ENCODE data around the gene TBC1D21.

The TBC1D21 gene

GRCh38 chr15:73873456-73873855, at the start of gene TBC1D21:
Gene TBC1D21, plus strand, starts transcription at chr15:73873564. Its CDS starts 146 bp downstream, at chr15:73873710.
- DNase-seq (ENCODE audit: low spot score) = no peak

DNA sequence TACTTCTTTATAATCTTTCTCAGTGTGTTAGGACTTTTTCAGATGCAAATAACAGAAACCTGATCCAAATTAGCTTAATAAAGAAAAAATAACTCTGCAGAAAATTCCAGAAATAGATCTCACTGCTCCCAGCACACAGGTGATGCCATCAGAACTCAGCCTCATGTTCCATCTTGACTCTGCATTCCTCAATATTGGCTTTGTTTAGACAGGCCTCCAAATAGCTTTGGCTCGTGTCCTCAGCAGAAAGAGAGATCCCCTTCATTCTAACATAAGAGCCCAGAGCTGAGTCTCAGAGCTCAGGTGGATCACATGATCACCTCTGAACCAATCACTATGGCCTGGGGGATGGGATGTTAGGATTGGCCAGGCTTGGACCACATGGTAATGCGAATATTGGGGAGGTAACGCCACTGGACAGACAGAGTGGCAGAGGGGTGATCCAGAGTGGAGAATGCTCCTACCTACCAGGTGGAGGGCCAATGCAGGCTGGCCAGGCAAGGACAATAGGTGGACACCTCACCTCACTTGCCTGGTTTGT, 46.6 kb upstream of the TBC1D21 start:
- DNase-seq (ENCODE audit: low spot score) = no peak

DNA sequence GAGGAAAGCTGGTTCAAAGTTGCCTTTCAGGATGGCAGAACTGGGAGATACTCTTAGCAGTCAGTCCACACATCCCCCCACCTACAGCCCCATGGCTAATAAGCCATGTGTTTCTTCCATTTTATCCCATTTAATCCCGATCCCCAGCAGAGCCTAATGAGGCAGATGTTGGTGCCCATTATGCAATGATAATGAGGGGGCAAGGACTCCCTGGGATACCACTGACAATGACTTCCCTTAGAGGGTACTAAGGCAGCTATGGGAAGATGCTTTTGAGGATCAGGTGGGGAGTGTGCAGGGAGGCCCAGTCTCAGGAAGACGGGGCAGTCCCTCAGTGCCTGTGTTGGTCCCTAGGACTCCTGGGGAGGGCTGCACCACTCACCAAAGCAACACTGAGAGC, 43.8 kb upstream of the TBC1D21 start:
- DNase-seq (ENCODE audit: low spot score) = no peak

DNA sequence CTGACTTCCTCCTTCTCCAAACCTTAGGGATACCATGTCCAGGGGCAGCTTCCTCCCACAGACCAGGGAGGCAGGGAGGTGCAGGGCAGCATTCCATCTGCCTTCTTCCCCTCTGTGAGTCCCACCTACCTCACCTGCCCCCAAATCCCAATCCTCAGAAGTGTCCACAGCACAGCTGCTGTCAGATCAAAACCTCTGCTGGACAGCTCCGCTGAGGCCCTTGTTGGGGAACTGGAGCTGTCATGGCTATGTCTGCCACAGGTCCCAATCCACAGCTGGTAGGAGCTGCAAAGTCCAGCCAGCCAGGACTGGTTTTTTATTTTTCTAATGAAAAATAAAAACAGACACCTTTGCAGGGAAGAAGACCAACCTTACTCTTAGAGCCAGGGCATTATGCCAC, 40.7 kb upstream of the TBC1D21 start:
- no peak for DNase-seq (ENCODE audit: low spot score)

- DNase-seq (ENCODE audit: low spot score) = no peak
Measured at GRCh38 chr15:73836845-73837244, 36.5 kb upstream of the TBC1D21 start.

- no peak for DNase-seq (ENCODE audit: low spot score)
Measured at GRCh38 chr15:73838831-73839426, 34.4 kb upstream of the TBC1D21 start.

DNA sequence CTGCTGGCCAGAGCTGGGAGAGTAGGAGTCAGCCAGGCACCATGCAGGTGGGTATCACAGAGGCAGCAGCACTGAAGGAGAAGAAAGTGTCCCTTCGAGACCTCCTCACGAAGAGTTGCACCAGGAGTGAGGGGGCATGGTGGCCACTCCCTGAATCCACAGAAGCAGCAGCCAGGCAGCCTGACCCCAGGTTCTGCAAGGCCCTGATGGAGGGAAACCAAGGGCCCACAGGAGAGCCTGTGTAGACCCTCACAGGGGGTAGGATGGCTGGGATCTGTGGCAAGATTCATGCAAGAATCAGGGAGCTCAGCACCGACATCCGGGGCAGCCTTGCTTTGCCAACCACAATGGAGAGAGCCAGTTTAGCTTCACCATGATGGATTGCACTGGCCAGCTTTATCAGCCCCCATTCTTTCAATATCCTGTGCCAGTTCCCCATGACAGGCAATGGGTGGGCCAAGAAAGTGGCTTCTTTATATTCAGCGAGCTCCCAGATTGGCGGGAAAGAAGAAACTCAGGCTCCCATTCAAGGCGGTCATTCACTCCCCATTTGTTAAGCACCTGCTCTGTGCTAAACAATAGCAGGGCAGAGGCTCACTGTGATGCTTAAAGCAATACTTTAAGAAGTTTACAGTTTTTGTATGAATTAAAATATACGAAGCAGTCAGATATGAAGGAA, 33.5 kb upstream of the TBC1D21 start:
- no peak for DNase-seq (ENCODE audit: low spot score)

- no peak for DNase-seq (ENCODE audit: low spot score)
Measured at GRCh38 chr15:73840771-73841170, 32.6 kb upstream of the TBC1D21 start.

- peak; percentile 55 for DNase-seq (ENCODE audit: low spot score)
Measured at GRCh38 chr15:73841756-73842725, 31.3 kb upstream of the TBC1D21 start.

DNA sequence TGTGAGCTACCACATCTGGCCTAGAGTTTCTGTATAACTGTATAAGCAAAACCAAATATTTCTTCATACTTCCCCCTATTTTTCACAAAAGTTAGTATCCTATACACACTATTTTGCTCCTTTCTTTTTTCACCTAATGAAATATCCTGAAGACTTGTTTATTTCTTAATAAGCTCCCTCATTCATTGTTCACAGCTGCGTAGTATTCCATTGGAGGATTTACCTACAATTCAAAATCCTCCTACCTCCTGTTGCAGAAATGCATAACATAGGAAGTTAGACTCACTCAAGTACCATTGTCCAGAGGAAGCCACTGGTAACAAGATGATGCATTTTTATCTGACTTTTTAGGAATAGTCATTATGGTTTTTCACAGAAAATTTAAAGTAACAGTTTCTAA, 29.6 kb upstream of the TBC1D21 start:
- no peak for DNase-seq (ENCODE audit: low spot score)

- DNase-seq (ENCODE audit: low spot score) = no peak
Measured at GRCh38 chr15:73844356-73844755, 29.0 kb upstream of the TBC1D21 start.

DNA sequence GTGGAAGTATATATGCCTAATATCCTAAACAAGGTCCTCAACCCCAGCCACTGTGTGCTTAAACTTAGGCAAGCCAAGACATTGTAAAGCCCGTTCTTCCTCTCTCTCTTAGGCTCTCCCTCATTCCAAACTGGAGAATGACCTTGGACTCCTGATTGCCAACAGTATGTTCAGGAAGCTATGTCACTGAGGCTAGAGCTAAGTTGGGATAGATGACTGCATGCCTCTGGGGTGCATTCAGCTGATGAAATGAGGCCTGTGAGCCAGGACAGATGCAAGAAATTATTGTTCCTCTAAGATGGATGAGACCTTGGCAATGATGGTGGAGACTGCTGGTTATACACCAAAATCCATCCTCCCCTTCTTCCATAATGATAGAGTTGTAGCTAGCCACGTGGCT, 27.9 kb upstream of the TBC1D21 start:
- no peak for DNase-seq (ENCODE audit: low spot score)

DNA sequence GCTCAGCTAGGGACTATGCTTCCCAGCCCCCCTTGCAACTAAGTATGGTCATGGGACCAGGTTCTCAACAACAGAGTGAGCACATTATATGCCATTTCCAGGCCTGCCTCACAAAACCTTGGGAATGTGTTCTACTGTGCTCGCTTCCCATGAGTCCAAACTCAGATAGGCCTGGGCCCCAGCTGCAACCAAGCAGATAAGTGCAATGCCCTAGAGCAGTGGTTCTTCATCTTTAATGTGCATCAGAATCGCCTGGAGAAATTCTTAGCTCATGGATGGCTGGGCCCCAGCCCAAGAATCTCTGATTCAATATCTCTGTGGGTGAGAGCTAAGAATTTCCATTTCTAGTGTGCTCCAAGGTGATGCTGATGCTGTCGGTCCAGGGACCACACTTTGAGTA, 27.5 kb upstream of the TBC1D21 start:
- no peak for DNase-seq (ENCODE audit: low spot score)

DNA sequence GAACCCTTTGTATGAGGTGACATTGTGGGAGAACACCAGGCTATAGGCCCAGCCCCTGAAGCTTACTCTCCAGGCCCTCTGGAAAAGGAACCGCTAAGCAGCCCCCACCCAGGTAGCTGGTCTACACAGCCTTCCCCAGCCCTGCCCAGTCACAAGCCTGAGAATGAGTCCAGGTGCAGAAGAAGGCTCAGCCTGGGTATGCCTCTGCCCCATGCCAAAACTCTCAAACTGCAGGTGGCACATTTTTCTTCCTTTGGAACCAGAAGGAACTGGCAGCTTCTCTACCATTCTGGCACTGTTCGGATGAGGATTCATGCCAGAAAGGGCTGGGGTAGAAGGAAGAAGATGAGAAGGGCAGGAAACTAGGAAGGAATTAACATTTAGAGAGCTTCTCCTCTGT, 23.7 kb upstream of the TBC1D21 start:
- DNase-seq (ENCODE audit: low spot score) = no peak

- DNase-seq (ENCODE audit: low spot score) = no peak
Measured at GRCh38 chr15:73850228-73850627, 23.1 kb upstream of the TBC1D21 start.

GRCh38 chr15:73851689-73852088, 21.7 kb upstream of the TBC1D21 start:
- peak; percentile 67 for DNase-seq (ENCODE audit: low spot score)

DNA sequence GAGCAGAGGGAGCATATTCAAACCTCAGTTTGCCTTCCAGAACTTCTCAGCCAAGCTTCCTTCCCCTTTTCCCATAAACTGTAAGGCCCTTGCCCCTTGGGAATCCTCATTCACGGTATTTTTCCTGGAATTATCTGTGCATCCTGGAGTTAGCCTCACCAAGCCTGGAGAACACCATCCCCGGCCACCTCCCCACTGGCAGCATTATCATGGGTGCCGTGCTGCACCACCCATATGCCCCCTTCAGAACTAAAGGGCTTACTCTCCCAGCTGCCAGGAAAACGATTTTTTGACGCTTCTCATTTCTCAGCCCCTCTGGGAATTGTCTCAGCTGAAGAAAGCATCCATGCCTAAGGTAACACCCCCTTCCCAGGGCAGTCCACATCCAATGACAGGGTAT, 20.9 kb upstream of the TBC1D21 start:
- peak; percentile 30 for DNase-seq (ENCODE audit: low spot score)

GRCh38 chr15:73854265-73854664, 19.1 kb upstream of the TBC1D21 start:
- DNase-seq (ENCODE audit: low spot score) = peak; percentile 15

GRCh38 chr15:73856458-73857192, 16.7 kb upstream of the TBC1D21 start:
- peak; percentile 36 for DNase-seq (ENCODE audit: low spot score)

DNA sequence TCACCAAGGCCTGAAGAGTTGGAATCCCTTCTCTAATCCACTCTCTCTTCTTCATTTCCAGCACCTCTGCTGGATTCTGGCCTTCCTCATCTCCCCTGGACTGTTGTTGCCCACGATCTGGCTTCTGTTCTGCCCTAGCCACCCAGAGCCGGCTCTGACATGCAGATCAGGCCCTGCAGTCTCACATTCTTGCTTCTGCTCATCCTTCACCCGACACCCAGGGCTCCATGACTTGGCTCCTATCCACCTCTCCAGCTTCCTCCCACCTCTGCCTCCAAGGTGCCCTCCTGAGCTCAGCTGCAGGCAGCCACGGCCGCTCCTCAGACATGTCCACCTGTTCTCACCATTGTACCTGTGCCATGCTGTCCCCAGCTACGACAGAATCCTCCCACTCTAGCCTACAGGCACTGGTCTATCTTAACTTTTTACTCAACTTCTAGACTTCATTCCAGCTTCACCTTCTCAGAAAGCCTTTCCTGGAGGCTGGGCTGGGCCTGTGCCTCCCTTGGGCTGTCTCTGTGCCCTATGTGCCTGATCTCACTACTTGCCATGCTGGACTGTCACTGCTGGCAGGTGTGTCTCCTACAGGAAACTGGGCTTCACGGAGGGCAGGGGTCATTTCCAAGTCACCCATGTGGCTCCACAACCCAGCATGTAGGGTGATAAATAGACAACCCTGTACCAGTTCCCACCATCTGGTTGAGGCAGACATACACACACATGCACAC, 16.0 kb upstream of the TBC1D21 start:
- no peak for DNase-seq (ENCODE audit: low spot score)

DNA sequence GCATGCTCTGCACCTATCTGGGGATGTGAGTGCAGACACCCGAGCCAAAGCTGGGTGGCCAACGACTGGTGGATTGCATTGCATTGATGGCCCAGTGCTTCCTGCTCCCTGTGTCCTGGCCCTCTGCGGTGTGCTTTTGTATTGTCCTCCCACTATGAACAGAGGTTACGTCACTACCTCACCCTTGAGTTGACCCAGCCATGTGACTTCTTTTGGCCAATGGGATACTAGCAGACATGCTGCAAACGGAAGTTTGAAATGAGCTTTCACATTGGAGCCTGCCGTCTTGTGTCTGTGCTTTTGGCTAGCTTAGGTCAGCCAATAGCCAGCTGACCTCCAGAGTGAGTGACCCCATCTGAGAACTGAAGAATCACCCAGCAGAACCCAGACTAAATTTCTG, 15.3 kb upstream of the TBC1D21 start:
- DNase-seq (ENCODE audit: low spot score) = no peak
